Measurements from ENCODE around the gene TIAM2.

The TIAM2 gene

DNA sequence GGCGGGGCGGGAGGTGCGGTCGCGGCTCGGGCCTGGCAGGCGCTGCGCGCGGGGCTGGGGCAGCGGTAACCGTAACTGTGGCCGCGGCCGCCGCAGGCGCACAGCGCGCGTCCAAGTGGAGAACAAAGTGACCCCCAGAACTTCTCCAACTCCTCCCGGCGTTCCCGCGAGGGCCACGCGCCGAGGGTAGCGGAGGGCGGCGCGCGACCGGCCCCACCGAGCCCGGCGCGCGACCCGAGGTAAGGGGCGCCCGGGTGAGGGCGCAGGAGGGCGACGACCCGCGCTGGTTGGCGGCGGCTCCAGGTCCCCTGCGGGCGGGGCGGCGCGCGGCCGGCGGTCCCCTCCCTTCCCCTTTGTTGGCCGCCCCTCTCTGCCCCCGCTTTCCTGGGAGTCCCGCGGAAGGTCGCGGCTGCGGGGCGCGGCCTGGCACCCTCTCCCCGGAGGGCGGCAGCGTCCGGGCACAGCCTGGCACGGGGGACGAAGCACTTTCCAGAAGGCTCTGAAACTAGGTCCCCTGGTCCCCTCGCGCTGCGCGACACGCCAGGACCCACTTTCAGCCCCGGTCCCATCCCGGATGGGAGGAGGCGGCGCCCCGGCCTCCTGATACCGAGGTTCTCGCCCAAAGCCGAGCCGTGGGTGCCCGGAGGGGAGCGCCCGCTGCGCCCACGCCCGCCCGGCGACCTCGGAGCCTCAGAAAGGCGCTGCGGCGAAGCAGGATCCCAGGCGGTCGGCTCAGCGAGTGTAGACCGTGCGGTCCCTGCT lies at the start of gene TIAM2:
TIAM2 (plus strand) TSS at position 62 of the 762 bp plus-strand sequence. CDS start 133,909 bp downstream, outside the sequence.
- DNase-seq (ENCODE audit: extremely low spot score): peak; percentile 80
- ChIA-PET POLR2A (no interaction called here), CTCF (no interaction called here)
- TF ChIP-seq FOXM1 (IDR thresholded peaks at IDR 0.05; ENCODE audit: borderline replicate concordance) (peak; percentile 50; the same call in 1 of the 2 replicates), LEF1 (IDR thresholded peaks at IDR 0.05; ENCODE audit: borderline replicate concordance) (no peak), L3MBTL2 (conservative IDR thresholded peaks at IDR 0.05) (peak; percentile 47; the same call in 1 of the 2 replicates)

DNA sequence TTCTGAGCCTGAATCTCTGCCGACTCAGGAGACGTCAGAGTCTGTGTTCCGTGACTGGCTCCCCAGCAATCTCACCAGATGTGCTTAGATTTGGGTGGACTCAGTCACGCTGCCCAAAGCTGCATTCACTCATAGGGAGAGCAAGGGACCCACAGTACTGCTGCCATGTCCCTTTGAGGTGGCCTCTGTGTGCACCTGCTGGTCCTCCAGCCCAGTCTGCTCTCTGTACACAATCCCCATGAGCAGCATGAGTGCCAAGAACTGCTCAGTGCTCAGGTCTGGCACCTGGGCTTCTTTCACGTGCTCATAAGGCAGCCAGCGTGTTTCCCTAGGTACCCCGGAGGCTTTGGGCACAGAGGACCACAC lies 44.2 kb upstream of the TIAM2 start:
- POLR2A ChIA-PET: no interaction called here
- CTCF ChIA-PET: interaction anchor here (0.6 kb wide), 1 partner anchor 21 kb away, joined by 3 read pairs; no protein-coding TSS in a partner anchor
- no peak for DNase-seq (ENCODE audit: extremely low spot score)

DNA sequence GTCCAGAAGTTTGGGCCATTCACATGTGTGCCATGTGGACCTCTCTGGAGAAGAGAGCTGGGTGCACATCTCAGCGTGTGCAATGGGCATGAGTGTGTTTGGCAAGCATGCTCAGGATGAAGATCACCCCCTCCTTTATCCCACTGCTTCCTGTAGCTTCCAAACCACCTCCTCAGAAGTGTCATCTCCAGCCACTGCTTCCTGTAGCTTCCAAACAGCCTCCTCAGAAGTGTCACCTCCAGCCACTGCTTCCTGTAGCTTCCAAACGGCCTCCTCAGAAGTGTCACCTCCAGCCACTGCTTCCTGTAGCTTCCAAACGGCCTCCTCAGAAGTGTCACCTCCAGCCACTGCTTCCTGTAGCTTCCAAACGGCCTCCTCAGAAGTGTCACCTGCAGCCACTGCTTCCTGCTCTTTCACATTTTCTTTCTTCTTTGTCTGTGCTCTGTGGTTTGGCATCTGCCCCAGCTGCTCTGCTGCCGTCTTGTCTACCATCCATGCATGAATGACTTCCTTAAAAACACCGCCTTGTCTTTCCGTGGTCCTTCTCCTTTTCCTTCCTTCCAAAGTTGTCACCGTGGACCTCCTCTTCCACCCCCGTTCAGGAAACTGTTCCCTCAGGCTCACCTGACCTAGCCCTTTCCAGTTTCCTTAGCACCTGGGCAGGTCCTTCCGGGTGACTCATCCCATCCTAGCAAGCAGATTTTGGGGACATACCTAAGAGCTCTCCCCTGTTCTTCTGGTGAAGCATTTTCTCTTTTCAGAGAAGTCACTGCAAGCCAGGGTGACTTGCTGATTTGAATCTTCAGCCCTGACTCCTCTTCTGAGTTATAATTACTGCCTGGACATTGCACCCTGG lies 43.5 kb upstream of the TIAM2 start:
- ChIA-PET POLR2A (interaction anchor here (0.8 kb wide), 1 partner anchor 128 kb away, joined by 5 read pairs; no protein-coding TSS in a partner anchor), CTCF (interaction anchor here (0.6 kb wide), 2 partner anchors 22 to 173 kb away, joined by 3 to 5 read pairs; no protein-coding TSS in a partner anchor)
- no peak for TF ChIP-seq L3MBTL2 (conservative IDR thresholded peaks at IDR 0.05)
- TF ChIP-seq FOXK2 (IDR thresholded peaks at IDR 0.05): no peak
- no peak for TF ChIP-seq SUZ12 (IDR thresholded peaks at IDR 0.05)
- TF ChIP-seq, protein P1, sequence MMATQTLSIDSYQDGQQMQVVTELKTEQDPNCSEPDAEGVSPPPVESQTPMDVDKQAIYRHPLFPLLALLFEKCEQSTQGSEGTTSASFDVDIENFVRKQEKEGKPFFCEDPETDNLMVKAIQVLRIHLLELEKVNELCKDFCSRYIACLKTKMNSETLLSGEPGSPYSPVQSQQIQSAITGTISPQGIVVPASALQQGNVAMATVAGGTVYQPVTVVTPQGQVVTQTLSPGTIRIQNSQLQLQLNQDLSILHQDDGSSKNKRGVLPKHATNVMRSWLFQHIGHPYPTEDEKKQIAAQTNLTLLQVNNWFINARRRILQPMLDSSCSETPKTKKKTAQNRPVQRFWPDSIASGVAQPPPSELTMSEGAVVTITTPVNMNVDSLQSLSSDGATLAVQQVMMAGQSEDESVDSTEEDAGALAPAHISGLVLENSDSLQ (IDR thresholded peaks at IDR 0.05): no peak
- TF ChIP-seq FOXA1 (IDR thresholded peaks at IDR 0.05): no peak
- no peak for TF ChIP-seq FOXM1 (IDR thresholded peaks at IDR 0.05; ENCODE audit: borderline replicate concordance)
- TF ChIP-seq LEF1 (IDR thresholded peaks at IDR 0.05; ENCODE audit: borderline replicate concordance): no peak
- no peak for TF ChIP-seq ZNF384 (IDR thresholded peaks at IDR 0.05)
- TF ChIP-seq SP1 (IDR thresholded peaks at IDR 0.05): no peak
- no peak for TF ChIP-seq BHLHE40 (IDR thresholded peaks at IDR 0.05; ENCODE audit: borderline replicate concordance)
- DNase-seq (ENCODE audit: extremely low spot score): no peak

More for the DNA sequence above, 44.2 kb upstream of the TIAM2 start:
- TF ChIP-seq, protein P1 (IDR thresholded peaks at IDR 0.05): no peak
- TF ChIP-seq FOXM1 (IDR thresholded peaks at IDR 0.05; ENCODE audit: borderline replicate concordance) (no peak), CTBP1 (IDR thresholded peaks at IDR 0.05; ENCODE audit: borderline replicate concordance) (no peak), FOXK2 (IDR thresholded peaks at IDR 0.05) (no peak), SP1 (IDR thresholded peaks at IDR 0.05) (no peak), ELF4 (IDR thresholded peaks at IDR 0.05) (no peak), ARNT (IDR thresholded peaks at IDR 0.05) (no peak), L3MBTL2 (conservative IDR thresholded peaks at IDR 0.05) (no peak), BHLHE40 (IDR thresholded peaks at IDR 0.05; ENCODE audit: borderline replicate concordance) (no peak), HDGF (IDR thresholded peaks at IDR 0.05; ENCODE audit: borderline replicate concordance) (no peak), SUZ12 (IDR thresholded peaks at IDR 0.05) (no peak), LEF1 (IDR thresholded peaks at IDR 0.05; ENCODE audit: borderline replicate concordance) (no peak), TARDBP (IDR thresholded peaks at IDR 0.05) (no peak), FOXA1 (IDR thresholded peaks at IDR 0.05) (no peak), NFRKB (IDR thresholded peaks at IDR 0.05) (no peak), ZNF384 (IDR thresholded peaks at IDR 0.05) (no peak)

DNA sequence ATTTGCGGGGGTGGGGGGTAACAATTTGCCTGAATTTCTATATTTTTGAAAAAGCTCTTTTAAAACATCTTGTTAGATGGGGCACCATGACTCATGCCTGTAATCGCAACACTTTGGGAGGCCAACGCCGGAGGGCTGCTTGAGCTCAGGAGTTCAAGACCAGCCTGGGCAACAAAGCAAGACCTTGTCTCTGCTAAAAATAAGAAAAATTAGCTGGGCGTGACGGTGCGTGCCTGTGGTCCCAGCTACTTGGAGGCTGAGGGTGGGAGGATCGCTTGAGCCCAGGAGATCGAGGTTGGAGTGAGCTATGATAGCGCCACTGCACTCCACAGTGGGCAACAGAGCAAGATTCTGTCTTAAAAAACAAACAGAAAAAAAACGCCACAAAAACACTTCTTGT lies 41.5 kb upstream of the TIAM2 start:
- no peak for TF ChIP-seq ELF4 (IDR thresholded peaks at IDR 0.05)
- TF ChIP-seq FOXA1 (IDR thresholded peaks at IDR 0.05): no peak
- TF ChIP-seq FOXM1 (IDR thresholded peaks at IDR 0.05; ENCODE audit: borderline replicate concordance): no peak
- no peak for TF ChIP-seq ARNT (IDR thresholded peaks at IDR 0.05)
- TF ChIP-seq SP1 (IDR thresholded peaks at IDR 0.05): no peak
- DNase-seq (ENCODE audit: extremely low spot score): no peak
- POLR2A ChIA-PET: no interaction called here
- CTCF ChIA-PET: interaction anchor here (0.7 kb wide), 1 partner anchor 291 kb away, joined by 3 read pairs; no protein-coding TSS in a partner anchor

DNA sequence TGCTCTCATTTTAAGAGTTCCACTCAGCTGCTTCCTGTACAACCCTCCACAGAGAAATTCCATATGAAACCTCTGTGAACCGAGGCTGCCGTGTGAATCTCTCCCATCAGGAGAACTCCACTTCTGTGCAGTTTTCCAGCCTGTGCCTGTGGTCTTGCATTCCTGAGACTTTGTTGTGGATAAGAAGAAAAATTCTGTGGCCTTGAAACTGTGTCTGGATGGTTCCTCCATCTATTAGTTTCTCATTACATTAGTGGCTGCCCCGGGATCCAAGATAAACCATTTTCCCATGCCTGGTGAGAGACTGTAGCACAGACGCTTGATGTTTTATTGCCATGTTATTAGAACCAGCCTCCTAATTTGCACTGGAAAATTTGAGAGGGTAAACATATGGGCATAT lies 40.8 kb upstream of the TIAM2 start:
- POLR2A ChIA-PET: no interaction called here
- CTCF ChIA-PET: no interaction called here
- no peak for DNase-seq (ENCODE audit: extremely low spot score)
- TF ChIP-seq, protein P1 (IDR thresholded peaks at IDR 0.05): no peak
- TF ChIP-seq LEF1 (IDR thresholded peaks at IDR 0.05; ENCODE audit: borderline replicate concordance) (no peak), NFRKB (IDR thresholded peaks at IDR 0.05) (no peak), FOXM1 (IDR thresholded peaks at IDR 0.05; ENCODE audit: borderline replicate concordance) (no peak), ARNT (IDR thresholded peaks at IDR 0.05) (no peak), BHLHE40 (IDR thresholded peaks at IDR 0.05; ENCODE audit: borderline replicate concordance) (no peak)

Data from HEK293T (cell line).